ENCODE measurements around the gene CXXC5. TPM values are rescaled to one million over a fixed set of nuclear protein-coding genes. Genes with fewer than 3 reads are reported as not detected.
A peak's percentile ranks its signal among the peaks of the same experiment; 100 is the strongest.

CXXC5 gene
- total RNA-seq, 2 experiments from 2014 or later, result 1.2 to 1.7 TPM

DNA sequence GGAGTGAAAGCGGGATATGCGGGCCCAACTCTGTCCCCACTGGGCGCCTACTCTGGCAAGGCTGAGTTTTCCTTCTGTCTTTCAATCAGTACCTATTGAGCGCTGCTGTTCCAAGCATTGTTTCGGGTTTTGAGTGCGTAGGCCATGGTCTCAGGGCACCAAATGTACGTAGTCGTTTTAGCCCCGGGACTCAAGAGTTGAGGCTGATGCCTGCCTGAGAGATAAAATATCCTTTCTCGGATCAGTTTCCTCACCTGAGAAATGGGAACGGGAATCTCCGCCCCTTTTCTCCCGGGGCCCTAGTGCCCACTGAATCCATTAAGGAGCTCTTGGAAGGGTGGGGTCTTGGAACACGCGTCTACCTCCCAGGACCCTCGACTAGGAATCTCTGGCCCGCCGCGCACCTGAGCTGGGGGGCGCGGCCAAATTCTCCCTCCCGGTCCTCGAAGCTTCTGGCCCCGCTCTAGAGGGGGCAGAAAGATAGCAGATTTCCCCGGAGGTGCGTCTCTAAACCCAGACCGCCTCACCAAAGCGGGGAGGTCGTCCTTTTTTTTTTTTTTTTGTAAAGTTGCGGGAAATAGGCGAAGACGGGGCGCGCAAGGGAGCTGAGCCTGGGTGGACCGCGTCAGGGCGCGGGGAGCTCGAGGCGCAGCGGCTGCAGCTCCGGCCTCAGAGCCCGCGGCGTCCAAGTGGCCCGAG is 494 bp upstream of the CXXC5 start:
- peaks cover 54% of the 10 kb centered on the region for H3K27me3 Mint-ChIP-seq (ENCODE audit: low read depth)
- peak overlapping the region; percentile 25 for H3K4me3 Mint-ChIP-seq
- DNase-seq, result no peak
- peaks cover 30% of the 10 kb centered on the region for H3K4me1 Mint-ChIP-seq (ENCODE audit: low read depth)
- no peaks in the 10 kb centered on the region for H3K36me3 Mint-ChIP-seq (ENCODE audit: low read depth)
- CTCF ChIA-PET, result interaction anchor here (0.7 to 1.4 kb wide), 8 partner anchors 9 to 128 kb away, joined by 3 to 10 read pairs (median 3); no protein-coding TSS in a partner anchor
- no peak overlapping the region for H3K27ac Mint-ChIP-seq
- no peaks in the 10 kb centered on the region for H3K9me3 Mint-ChIP-seq
- intact Hi-C loops (cut with micrococcal nuclease), result loop anchor here (1.0 kb wide), 2 partner anchors 10 to 100 kb away; no protein-coding TSS in a partner anchor

DNA sequence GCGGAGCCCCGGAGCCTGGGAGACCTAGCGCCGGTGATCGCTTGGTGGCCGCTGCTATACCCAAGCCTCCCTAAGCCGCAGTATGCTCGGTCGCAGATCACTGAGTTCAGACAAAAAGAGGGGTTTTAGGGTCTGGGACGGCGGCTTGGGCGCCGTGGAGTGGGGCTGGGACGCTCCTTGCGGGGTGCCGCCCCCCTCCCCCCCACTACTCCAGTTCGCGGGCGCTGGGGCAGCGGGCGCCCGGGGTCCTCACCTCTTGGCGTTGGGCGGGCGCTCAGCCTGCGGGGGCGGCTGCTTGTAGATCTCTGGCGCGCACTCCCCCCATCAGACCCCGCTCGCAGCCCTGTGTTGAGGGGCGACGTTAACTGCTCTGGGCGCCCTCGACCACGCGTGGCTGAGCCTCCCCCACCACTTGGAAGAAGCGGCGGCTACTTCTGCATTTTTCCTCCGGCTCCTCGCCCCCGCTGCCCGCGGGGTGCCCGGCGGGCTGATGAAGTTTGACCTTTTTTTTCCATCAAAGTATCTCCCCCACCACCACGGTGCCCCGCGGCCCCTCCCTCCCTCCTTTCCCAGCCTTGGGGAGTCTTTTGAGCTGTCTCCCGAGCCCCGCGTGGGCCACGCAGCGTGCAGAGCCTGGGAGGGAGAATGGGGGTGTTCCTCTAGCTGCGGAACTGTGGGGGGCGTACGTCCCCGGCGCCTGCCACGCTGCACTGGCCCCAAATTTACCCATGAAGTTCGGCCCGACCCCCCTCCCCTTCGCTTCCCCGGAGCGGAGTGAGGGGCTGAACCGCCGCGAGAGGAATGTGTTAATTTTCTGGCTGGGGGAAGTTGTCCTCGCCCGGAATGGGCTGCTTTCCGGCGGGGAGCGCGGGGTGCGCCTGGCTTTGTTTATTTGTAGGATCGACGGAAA is 1.2 kb downstream of the CXXC5 start:
- Mint-ChIP-seq H3K4me3 (peak overlapping the region; percentile 66), H3K4me1 (ENCODE audit: low read depth) (peaks cover 31% of the 10 kb centered on the region), H3K36me3 (ENCODE audit: low read depth) (no peaks in the 10 kb centered on the region), H3K27ac (no peak overlapping the region), H3K27me3 (ENCODE audit: low read depth) (peaks cover 62% of the 10 kb centered on the region), H3K9me3 (no peaks in the 10 kb centered on the region)
- intact Hi-C loops (cut with micrococcal nuclease), result no loop called here
- CTCF ChIA-PET, result interaction anchor here (1.2 to 1.4 kb wide), 2 partner anchors 10 to 22 kb away, joined by 3 to 5 read pairs; no protein-coding TSS in a partner anchor
- no peak for DNase-seq

DNA sequence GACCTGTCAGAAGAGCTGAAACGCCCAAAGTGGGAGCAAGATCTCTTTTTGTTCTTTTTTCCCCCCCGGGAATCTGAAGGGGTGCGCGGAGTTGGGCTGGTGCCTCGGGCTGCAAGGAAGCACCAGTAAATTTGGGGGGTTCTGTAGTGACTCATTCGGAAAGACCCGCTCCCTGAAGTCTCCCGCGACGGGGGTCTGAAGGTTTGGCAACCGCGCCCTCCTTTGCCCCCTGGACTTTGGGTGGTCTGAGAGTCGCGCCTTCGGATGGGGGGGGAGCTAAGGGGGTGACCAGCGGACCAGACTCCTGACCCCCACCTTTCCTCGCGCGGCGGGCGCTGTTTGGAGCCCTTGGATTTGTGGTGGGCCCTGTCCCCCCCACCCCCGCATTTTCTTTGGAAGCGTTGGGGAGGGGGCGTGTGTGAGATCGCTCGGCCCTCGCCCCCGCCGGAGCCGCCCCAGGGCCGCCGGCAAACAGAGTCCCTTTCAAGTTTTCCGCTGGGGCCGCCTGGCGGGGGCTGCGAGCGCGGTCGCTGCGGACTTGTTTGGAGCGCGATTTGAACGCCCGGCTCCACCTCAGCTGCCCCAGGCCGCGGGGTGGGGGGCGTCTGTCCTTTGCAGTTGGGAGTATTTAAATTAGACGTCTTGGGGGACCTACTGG is 2.0 kb downstream of the CXXC5 start:
- H3K27me3 Mint-ChIP-seq (ENCODE audit: low read depth), result peaks cover 63% of the 10 kb centered on the region

DNA sequence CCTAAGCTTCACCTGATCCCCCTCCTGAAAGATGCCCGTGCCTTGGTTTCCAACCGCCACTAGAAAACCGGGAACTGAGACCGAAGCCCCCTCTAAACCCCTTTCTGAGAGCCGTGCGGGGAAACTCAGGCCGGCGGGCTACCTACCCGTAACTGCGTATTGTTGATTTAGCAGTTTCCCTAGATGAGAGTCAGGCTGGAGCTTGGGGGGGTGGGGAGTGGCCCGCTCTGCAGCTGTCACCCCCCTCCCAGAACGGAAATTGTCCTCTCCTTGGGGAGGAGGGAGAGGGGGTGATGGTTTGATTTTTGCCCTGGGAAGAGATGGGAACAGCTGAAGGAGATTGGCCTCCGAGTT is 2.5 kb downstream of the CXXC5 start:
- Mint-ChIP-seq H3K4me1 (ENCODE audit: low read depth) (peaks cover 31% of the 10 kb centered on the region), H3K27me3 (ENCODE audit: low read depth) (peaks cover 62% of the 10 kb centered on the region), H3K9me3 (no peaks in the 10 kb centered on the region), H3K27ac (no peak overlapping the region), H3K4me3 (peak overlapping the region; percentile 23), H3K36me3 (ENCODE audit: low read depth) (no peaks in the 10 kb centered on the region)
- CTCF ChIA-PET, result interaction anchor here (0.8 to 2.9 kb wide), 2 partner anchors 16 to 230 kb away, joined by 3 to 9 read pairs; no protein-coding TSS in a partner anchor
- intact Hi-C loops (cut with micrococcal nuclease), result no loop called here
- DNase-seq, result no peak

More for the DNA sequence above, 2.0 kb downstream of the CXXC5 start:
- H3K4me3 Mint-ChIP-seq, result peak overlapping the region; percentile 66
- DNase-seq, result peak; percentile 37
- H3K4me1 Mint-ChIP-seq (ENCODE audit: low read depth), result peaks cover 31% of the 10 kb centered on the region
- intact Hi-C loops (cut with micrococcal nuclease), result no loop called here
- H3K9me3 Mint-ChIP-seq, result no peaks in the 10 kb centered on the region
- H3K27ac Mint-ChIP-seq, result no peak overlapping the region
- H3K36me3 Mint-ChIP-seq (ENCODE audit: low read depth), result no peaks in the 10 kb centered on the region
- CTCF ChIA-PET, result interaction anchor here (0.8 to 2.9 kb wide), 3 partner anchors 16 to 230 kb away, joined by 3 to 9 read pairs (median 3); no protein-coding TSS in a partner anchor

DNA sequence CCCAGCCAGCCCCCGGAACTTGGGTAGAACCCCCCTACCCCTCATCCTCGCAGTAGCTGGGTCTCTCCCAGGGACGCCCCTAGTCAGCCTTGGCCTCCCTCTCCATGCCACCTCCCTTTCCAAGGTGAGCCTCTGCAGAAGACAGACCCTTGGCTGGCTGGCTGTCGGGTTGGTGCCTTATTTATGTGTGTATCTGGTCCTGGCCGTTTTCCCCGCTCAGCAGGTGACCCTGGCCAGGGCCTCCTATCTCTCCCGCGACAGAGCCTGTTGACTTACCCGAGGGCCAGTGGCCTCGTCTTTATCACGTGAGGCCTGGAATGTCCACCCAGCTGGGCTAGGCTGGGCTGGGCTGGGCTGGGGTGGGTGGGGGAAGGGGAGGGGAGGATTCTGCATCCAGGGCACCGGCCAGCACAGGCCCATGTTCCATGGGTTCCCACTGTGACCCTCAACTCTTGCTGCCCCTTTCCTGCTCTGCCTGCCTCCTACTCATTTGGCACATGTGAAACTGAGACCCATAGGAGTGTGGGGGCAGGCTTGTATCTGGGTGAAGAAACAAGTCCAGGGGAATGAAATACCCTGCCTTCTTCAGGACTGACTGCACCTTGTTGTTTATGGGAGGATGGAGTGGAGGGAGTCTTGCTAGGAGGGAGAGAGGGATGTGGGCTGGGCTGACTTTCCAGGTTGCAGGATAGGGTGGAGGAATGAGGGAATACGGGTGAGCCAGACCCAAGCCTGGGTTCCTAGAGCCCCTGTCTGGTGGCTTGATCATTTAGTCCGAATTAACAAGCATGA is 3.1 kb downstream of the CXXC5 start:
- DNase-seq, result no peak
- Mint-ChIP-seq H3K27me3 (ENCODE audit: low read depth) (peaks cover 58% of the 10 kb centered on the region), H3K4me1 (ENCODE audit: low read depth) (peaks cover 31% of the 10 kb centered on the region), H3K27ac (no peak overlapping the region), H3K4me3 (no peak overlapping the region), H3K9me3 (no peaks in the 10 kb centered on the region), H3K36me3 (ENCODE audit: low read depth) (no peaks in the 10 kb centered on the region)
- CTCF ChIA-PET, result interaction anchor here (0.7 to 2.9 kb wide), 3 partner anchors 17 to 263 kb away, joined by 3 to 9 read pairs (median 5); no protein-coding TSS in a partner anchor
- intact Hi-C loops (cut with micrococcal nuclease), result no loop called here

DNA sequence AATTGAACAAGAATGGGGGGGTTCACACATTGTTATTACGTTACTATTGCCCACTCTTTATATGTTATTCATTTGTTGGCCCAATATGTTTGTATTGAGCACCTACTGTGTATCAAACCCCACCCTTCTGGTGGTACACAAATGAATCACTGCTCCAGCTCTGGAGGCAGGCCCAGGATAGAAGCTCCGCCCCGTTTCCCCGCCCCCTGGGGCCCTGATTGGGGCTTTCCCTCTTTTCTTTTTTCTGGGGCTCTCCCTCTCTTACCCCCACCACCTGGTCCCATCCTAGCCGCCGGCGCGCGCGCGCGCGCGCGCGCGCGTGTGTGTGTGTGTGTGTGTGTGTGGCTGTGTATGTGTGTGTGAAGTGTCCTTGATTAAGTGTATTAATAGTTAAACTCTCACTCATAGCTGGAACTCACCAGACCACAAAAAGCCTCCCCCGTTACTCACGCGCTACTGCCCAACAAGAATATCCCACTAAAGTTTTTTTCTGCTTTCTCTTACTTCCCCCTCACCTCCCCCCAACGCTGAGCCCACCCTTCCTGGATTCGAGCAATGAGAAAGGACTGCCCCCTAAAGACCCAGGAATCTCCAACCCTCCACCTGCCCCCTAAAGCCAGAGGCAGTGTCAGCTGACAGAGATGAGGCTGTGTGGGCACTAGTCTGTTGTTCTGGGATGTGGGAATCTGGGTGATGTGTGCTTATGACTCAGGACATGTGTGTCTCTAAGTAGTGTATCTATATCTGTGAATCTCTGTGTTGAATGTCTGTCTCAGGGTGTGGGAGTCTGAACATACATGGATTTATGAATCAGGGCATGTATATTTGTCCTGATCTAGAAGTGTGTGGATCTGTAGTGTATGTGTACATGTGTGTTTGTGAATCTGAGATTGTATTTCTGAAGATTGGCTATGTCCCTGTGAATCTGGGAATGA is 4.0 kb downstream of the CXXC5 start:
- intact Hi-C loops (cut with micrococcal nuclease), result loop anchor here (1.0 kb wide), 1 partner anchor 16 kb away; no protein-coding TSS in a partner anchor
- DNase-seq, result peak; percentile 82
- Mint-ChIP-seq H3K4me3 (no peak overlapping the region), H3K9me3 (no peaks in the 10 kb centered on the region), H3K27ac (no peak overlapping the region), H3K4me1 (ENCODE audit: low read depth) (peaks cover 31% of the 10 kb centered on the region), H3K36me3 (ENCODE audit: low read depth) (no peaks in the 10 kb centered on the region), H3K27me3 (ENCODE audit: low read depth) (peaks cover 49% of the 10 kb centered on the region)
- CTCF ChIA-PET, result interaction anchor here (0.7 to 2.9 kb wide), 5 partner anchors 18 to 313 kb away, joined by 3 to 9 read pairs (median 3); no protein-coding TSS in a partner anchor

DNA sequence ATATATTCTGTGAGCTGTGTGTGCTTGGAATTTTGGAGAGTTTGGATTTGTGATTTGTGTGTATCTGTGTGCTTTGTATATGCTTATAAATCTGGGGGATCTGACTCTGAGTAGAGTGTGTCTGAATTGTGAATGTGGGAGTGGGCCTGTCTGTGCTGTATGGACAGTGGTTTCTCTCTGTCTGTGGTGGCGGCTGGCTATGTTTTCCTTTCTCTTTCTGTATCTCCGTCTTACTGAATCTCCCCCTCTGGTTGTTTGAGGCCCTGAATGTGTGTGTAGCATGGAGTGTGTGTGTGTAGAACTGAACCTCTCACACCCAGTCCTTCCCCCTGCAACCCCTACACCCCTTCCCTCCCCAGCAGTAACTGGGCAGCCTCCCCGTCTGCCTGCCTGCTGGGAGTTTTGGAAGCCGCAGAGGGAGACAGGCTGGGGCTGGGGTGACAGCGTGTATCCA is 4.7 kb downstream of the CXXC5 start:
- no peak for DNase-seq
- no peaks in the 10 kb centered on the region for H3K36me3 Mint-ChIP-seq (ENCODE audit: low read depth)
- peaks cover 42% of the 10 kb centered on the region for H3K27me3 Mint-ChIP-seq (ENCODE audit: low read depth)
- no peaks in the 10 kb centered on the region for H3K9me3 Mint-ChIP-seq
- CTCF ChIA-PET, result interaction anchor here (0.8 to 2.9 kb wide), 4 partner anchors 18 to 312 kb away, joined by 3 to 9 read pairs (median 3); no protein-coding TSS in a partner anchor
- intact Hi-C loops (cut with micrococcal nuclease), result loop anchor here (1.0 kb wide), 1 partner anchor 17 kb away; no protein-coding TSS in a partner anchor
- H3K27ac Mint-ChIP-seq, result no peak overlapping the region
- H3K4me1 Mint-ChIP-seq (ENCODE audit: low read depth), result peaks cover 29% of the 10 kb centered on the region
- H3K4me3 Mint-ChIP-seq, result no peak overlapping the region

DNA sequence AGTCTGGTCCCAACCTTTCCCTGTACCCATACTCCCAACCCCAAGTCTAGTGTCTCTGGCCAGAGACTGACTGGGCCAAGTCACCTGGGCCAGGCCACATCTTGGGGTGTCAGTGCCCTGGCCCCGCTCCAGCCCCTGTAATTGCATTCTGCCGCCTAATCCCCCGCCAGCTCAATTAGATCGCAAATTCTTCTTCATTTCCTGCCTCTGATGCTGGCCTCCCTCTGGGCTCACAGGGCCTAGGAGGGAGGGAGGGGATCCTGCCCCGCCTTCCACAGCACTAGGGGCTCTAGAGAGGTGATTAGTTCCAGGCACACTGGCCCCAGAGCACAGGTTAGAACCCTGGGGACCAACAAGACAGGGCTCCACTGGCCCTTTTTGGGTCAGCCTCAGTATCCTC is 5.5 kb downstream of the CXXC5 start:
- CTCF ChIA-PET, result interaction anchor here (1.0 kb wide), 1 partner anchor 24 kb away, joined by 3 read pairs; no protein-coding TSS in a partner anchor
- no peaks in the 10 kb centered on the region for H3K9me3 Mint-ChIP-seq
- H3K36me3 Mint-ChIP-seq (ENCODE audit: low read depth), result no peaks in the 10 kb centered on the region
- peaks cover 44% of the 10 kb centered on the region for H3K27me3 Mint-ChIP-seq (ENCODE audit: low read depth)
- intact Hi-C loops (cut with micrococcal nuclease), result no loop called here
- H3K4me1 Mint-ChIP-seq (ENCODE audit: low read depth), result peaks cover 31% of the 10 kb centered on the region
- H3K27ac Mint-ChIP-seq, result no peak overlapping the region
- H3K4me3 Mint-ChIP-seq, result no peak overlapping the region
- DNase-seq, result no peak

DNA sequence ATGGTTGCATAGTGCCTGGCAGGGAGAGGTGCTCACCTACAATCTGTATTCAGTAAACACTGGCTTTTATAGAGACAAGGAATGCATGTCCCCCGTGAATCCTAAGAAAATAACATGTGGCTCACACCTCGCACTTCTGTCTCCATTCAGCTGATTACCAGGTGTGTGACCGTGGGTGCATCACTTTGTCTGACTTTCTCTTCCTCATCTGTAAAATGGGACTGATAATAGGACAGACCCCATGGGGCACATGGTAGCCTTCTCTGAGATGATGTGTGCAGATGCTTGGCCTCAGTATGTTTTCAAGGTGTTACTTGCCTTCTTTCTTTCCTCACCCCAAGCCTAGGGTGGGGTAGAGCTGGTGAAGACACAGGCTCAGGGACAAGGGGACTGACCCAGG is 6.3 kb downstream of the CXXC5 start:
- peaks cover 31% of the 10 kb centered on the region for H3K4me1 Mint-ChIP-seq (ENCODE audit: low read depth)
- CTCF ChIA-PET, result interaction anchor here (1.0 kb wide), 1 partner anchor 16 kb away, joined by 3 read pairs; no protein-coding TSS in a partner anchor
- H3K27ac Mint-ChIP-seq, result no peak overlapping the region
- no peaks in the 10 kb centered on the region for H3K36me3 Mint-ChIP-seq (ENCODE audit: low read depth)
- H3K4me3 Mint-ChIP-seq, result no peak overlapping the region
- intact Hi-C loops (cut with micrococcal nuclease), result no loop called here
- H3K9me3 Mint-ChIP-seq, result no peaks in the 10 kb centered on the region
- no peak for DNase-seq
- H3K27me3 Mint-ChIP-seq (ENCODE audit: low read depth), result peaks cover 48% of the 10 kb centered on the region

DNA sequence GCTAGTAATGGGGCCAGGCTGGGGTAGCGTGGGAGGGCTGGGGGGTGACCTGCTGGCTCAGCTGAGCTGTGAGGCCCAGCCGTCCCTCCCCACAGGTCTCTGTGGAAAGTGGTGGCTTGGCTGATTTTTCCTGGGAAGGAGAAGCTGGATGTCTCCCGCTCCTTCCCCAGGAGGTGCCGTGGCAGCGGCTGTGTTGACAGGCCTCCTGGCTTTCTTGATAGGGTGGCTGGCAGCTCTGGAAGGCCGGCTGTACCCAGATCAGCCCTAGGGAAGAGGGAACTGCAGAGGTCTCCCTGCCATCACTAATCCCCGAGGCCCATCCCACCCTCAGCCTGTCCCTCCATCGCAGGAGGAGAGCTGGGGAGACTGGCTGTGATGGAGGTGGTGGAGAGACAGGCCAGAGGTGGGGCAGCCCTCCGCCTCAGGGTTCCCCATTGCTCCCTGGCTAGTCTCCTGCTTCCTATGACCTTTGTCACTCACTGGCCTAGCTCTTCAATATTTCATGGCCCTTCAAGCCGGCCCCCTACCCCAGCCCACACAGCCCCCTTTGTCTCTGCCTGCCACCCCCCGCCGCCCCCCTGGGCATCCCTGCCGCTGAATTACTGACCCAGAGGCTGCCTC is 6.8 kb downstream of the CXXC5 start:
- CTCF ChIA-PET, result interaction anchor here (0.8 to 1.0 kb wide), 2 partner anchors 16 to 22 kb away, joined by 3 read pairs; no protein-coding TSS in a partner anchor
- Mint-ChIP-seq H3K9me3 (no peaks in the 10 kb centered on the region), H3K27ac (no peak overlapping the region), H3K4me1 (ENCODE audit: low read depth) (peaks cover 26% of the 10 kb centered on the region), H3K27me3 (ENCODE audit: low read depth) (peaks cover 43% of the 10 kb centered on the region), H3K36me3 (ENCODE audit: low read depth) (no peaks in the 10 kb centered on the region), H3K4me3 (no peak overlapping the region)
- no peak for DNase-seq
- intact Hi-C loops (cut with micrococcal nuclease), result no loop called here
